ENCODE measurements around the gene SLC35F3.

- TF ChIP-seq CTCF (IDR thresholded peaks at IDR 0.05) (no peak), POLR2A (IDR thresholded peaks at IDR 0.05) (no peak)
Measured at GRCh38 chr1:234310460-234310817, 406.0 kb downstream of the SLC35F3 start.
